IMR-90 (cell line): Measurements from ENCODE around the gene CLEC3B. TPM values are rescaled to one million over a fixed set of nuclear protein-coding genes. Genes with fewer than 3 reads are reported as not detected.

Experiments
- ATAC-seq: fragments of 200-7000 bp; cut with Tn5 transposase; 2 replicates; pipeline ENCODE4 v1.9.1; 2020; ENCODE audit warnings: low read depth, mild to moderate bottlenecking, moderate library complexity
- BruUV-seq: library from RNA; stranded (reverse); fragments of 400-500 nt; replicated peaks from 2 replicates; lab custom pipeline; 2021; lab: Mats Ljungman, UMichigan
- CTCF ChIA-PET: fragments of 300-600 bp; formaldehyde crosslinking; extraction: SDS; loops from one replicate; lab custom pipeline; 2021; ENCODE audit warnings: antibody characterized with exemption; lab: Yijun Ruan, JAX
- POLR2A ChIA-PET: fragments of 300-600 bp; sonication (Branson Sonifier 250); formaldehyde crosslinking; loops from one replicate; lab custom pipeline; 2022; ENCODE audit warnings: antibody characterized with exemption; ENCODE audit not compliant: unreplicated experiment; lab: Charles Lee
- DNase-seq: peaks from one replicate; pipeline ENCODE4 v3.0.0; 2013
- H2AFZ ChIP-seq: replicated peaks from 2 replicates; pipeline ENCODE3; 2013; ENCODE audit warnings: low read length, mild to moderate bottlenecking; ENCODE audit not compliant: poor library complexity
- H2AK5ac ChIP-seq: 2 replicates; pipeline ENCODE4 v1.6.1; 2013; ENCODE audit warnings: low read depth, low read length, inconsistent platforms
- H2AK9ac ChIP-seq: replicated peaks from 2 replicates; pipeline ENCODE3; 2013; ENCODE audit warnings: mild to moderate bottlenecking, low read depth, low read length, moderate library complexity; ENCODE audit not compliant: poor library complexity
- H2BK120ac ChIP-seq: 2 replicates; pipeline ENCODE4 v1.6.1; 2013; ENCODE audit warnings: low read depth, low read length, inconsistent platforms
- H2BK15ac ChIP-seq: 3 replicates; pipeline ENCODE4 v1.6.1; 2013; ENCODE audit warnings: low read depth, low read length, inconsistent platforms
- H2BK20ac ChIP-seq: 2 replicates; pipeline ENCODE4 v1.6.1; 2013; ENCODE audit warnings: low read depth, mild to moderate bottlenecking, inconsistent platforms, low read length, moderate library complexity
- H2BK5ac ChIP-seq: 2 replicates; pipeline ENCODE4 v1.6.1; 2013; ENCODE audit warnings: mild to moderate bottlenecking, low read depth, low read length, inconsistent platforms; ENCODE audit not compliant: poor library complexity, severe bottlenecking
- H3K14ac ChIP-seq: replicated peaks from 2 replicates; pipeline ENCODE4 v1.6.1; 2013; ENCODE audit warnings: low read depth, low read length, inconsistent platforms
- H3K18ac ChIP-seq: 2 replicates; pipeline ENCODE4 v1.6.1; 2013; ENCODE audit warnings: low read depth, low read length, control low read depth
- H3K23ac ChIP-seq: 2 replicates; pipeline ENCODE4 v1.6.1; 2013; ENCODE audit warnings: low read depth, low read length, inconsistent platforms
- H3K27ac ChIP-seq: 2 replicates; pipeline ENCODE4 v1.5.1; 2013; ENCODE audit warnings: mild to moderate bottlenecking, control low read depth, low read length; ENCODE audit not compliant: insufficient read depth
- H3K27me3 ChIP-seq: 2 replicates; pipeline ENCODE4 v1.6.1; 2013; ENCODE audit warnings: low read length; ENCODE audit not compliant: control insufficient read depth, insufficient read depth
- H3K36me3 ChIP-seq: 2 replicates; pipeline ENCODE4 v1.6.1; 2013; ENCODE audit warnings: low read length, mixed read lengths; ENCODE audit not compliant: control insufficient read depth, insufficient read depth
- H3K4ac ChIP-seq: 2 replicates; pipeline ENCODE4 v1.6.1; 2013; ENCODE audit warnings: low read depth, low read length, inconsistent platforms
- H3K4me1 ChIP-seq: 2 replicates; pipeline ENCODE4 v1.6.1; 2013; ENCODE audit warnings: low read length, mixed read lengths; ENCODE audit not compliant: control insufficient read depth, insufficient read depth
- H3K4me2 ChIP-seq: 2 replicates; pipeline ENCODE4 v1.6.1; 2013; ENCODE audit warnings: low read depth, mild to moderate bottlenecking, control low read depth, low read length, moderate library complexity
- H3K4me3 ChIP-seq: 2 replicates; pipeline ENCODE4 v1.5.1; 2013; ENCODE audit warnings: low read depth, mild to moderate bottlenecking, control low read depth, low read length, moderate library complexity; ENCODE audit not compliant: insufficient read depth
- H3K56ac ChIP-seq: 2 replicates; pipeline ENCODE4 v1.6.1; 2013; ENCODE audit warnings: low read length, inconsistent platforms; ENCODE audit not compliant: insufficient read depth; ENCODE audit errors: extremely low read depth
- H3K79me1 ChIP-seq, 2 experiments: 2 replicates each; pipeline ENCODE4 v1.6.1; 2013; ENCODE audit warnings: low read length in 2 of 2, inconsistent platforms in 1 of 2, low read depth in 1 of 2
- H3K9ac ChIP-seq: 2 replicates; pipeline ENCODE4 v1.6.1; 2013; ENCODE audit warnings: low read depth, low read length, control low read depth
- H3K9me1 ChIP-seq: 2 replicates; pipeline ENCODE4 v1.6.1; 2013; ENCODE audit warnings: low read length, inconsistent platforms; ENCODE audit not compliant: insufficient read depth
- H3K9me3 ChIP-seq: 2 replicates; pipeline ENCODE4 v1.6.1; 2013; ENCODE audit warnings: low read length; ENCODE audit not compliant: control insufficient read depth, insufficient read depth
- H4K20me1 ChIP-seq: 2 replicates; pipeline ENCODE4 v1.6.1; 2013; ENCODE audit warnings: low read length, inconsistent platforms; ENCODE audit not compliant: insufficient read depth
- H4K5ac ChIP-seq: 2 replicates; pipeline ENCODE4 v1.6.1; 2013; ENCODE audit warnings: mild to moderate bottlenecking, low read depth, low read length, control low read depth
- H4K8ac ChIP-seq, 2 experiments: 2 replicates each; pipeline ENCODE4 v1.6.1; 2013; ENCODE audit warnings: low read depth in 2 of 2, low read length in 2 of 2, control low read depth in 1 of 2, inconsistent platforms in 1 of 2
- H4K91ac ChIP-seq: 2 replicates; pipeline ENCODE4 v1.6.1; 2013; ENCODE audit warnings: low read depth, low read length, inconsistent platforms; ENCODE audit not compliant: insufficient read depth
- BHLHE40 ChIP-seq: fragments of 150-350 bp; IDR thresholded peaks from 2 replicates; pipeline ENCODE4 v1.6.1; 2016; ENCODE audit warnings: mild to moderate bottlenecking, low read depth, low read length
- CEBPB ChIP-seq: IDR thresholded peaks from 2 replicates; pipeline ENCODE4 v1.6.1; 2012; ENCODE audit warnings: low read depth, low read length, improper control_type of control experiment
- CHD1 ChIP-seq: IDR thresholded peaks from 2 replicates; pipeline ENCODE4 v1.6.1; 2012; ENCODE audit warnings: low read depth, low read length, improper control_type of control experiment
- CTCF ChIP-seq: conservative IDR thresholded peaks from 2 replicates; pipeline ENCODE4 v1.5.1; 2012; ENCODE audit warnings: mild to moderate bottlenecking, low read depth, low read length, improper control_type of control experiment
- ELK1 ChIP-seq: fragments of 150-350 bp; IDR thresholded peaks from 2 replicates; pipeline ENCODE4 v1.6.1; 2016; ENCODE audit warnings: low read depth, mild to moderate bottlenecking, low read length, moderate library complexity, borderline replicate concordance
- FOS ChIP-seq: fragments of 150-350 bp; IDR thresholded peaks from 2 replicates; pipeline ENCODE4 v1.6.1; 2016; ENCODE audit warnings: low read depth, low read length
- MAFK ChIP-seq: IDR thresholded peaks from 2 replicates; pipeline ENCODE4 v1.6.1; 2012; ENCODE audit warnings: low read depth, low read length, improper control_type of control experiment
- MXI1 ChIP-seq: IDR thresholded peaks from 2 replicates; pipeline ENCODE4 v1.6.1; 2012; ENCODE audit warnings: low read depth, mild to moderate bottlenecking, low read length, moderate library complexity, borderline replicate concordance
- NFE2L2 ChIP-seq: fragments of 150-350 bp; IDR thresholded peaks from 2 replicates; pipeline ENCODE4 v1.6.1; 2016; ENCODE audit warnings: low read depth, mild to moderate bottlenecking, low read length
- POLR2A ChIP-seq: IDR thresholded peaks from 2 replicates; pipeline ENCODE4 v1.6.1; 2012; ENCODE audit warnings: mild to moderate bottlenecking, low read depth, low read length
- RCOR1 ChIP-seq: IDR thresholded peaks from 2 replicates; pipeline ENCODE4 v1.6.1; 2012; ENCODE audit warnings: mild to moderate bottlenecking, low read length, improper control_type of control experiment; ENCODE audit not compliant: insufficient replicate concordance
- RFX5 ChIP-seq: IDR thresholded peaks from 2 replicates; pipeline ENCODE4 v1.8.0; 2012; ENCODE audit warnings: low read depth, mild to moderate bottlenecking, low read length, moderate library complexity
- SMC3 ChIP-seq: fragments of 150-350 bp; IDR thresholded peaks from 2 replicates; pipeline ENCODE4 v1.6.1; 2016; ENCODE audit warnings: low read depth, mild to moderate bottlenecking, antibody characterized with exemption, low read length, moderate library complexity
- USF2 ChIP-seq: fragments of 150-350 bp; IDR thresholded peaks from 2 replicates; pipeline ENCODE4 v1.6.1; 2017; ENCODE audit warnings: mild to moderate bottlenecking, antibody characterized with exemption, low read length, low read depth
- WGBS, 2 experiments: methylation state at CpG; one replicate each; pipeline versions ENCODE4 v1.1.5 to v1.1.7; 2013; ENCODE audit warnings: missing lambda C conversion rate in 2 of 2; ENCODE audit not compliant: insufficient read length in 1 of 2; ENCODE audit errors: extremely low coverage in 2 of 2; 5-methylcytosine and 5-hydroxymethylcytosine counted together
- dilution Hi-C: fragments of 300-500 bp; cut with HindIII; formaldehyde crosslinking; loops from one replicate; pipeline ENCODE4 v1.14.3; 2018; ENCODE audit warnings: low sequenced_read_pairs; ENCODE audit not compliant: unreplicated experiment
- in situ Hi-C: fragments of 300-500 bp; cut with MboI; formaldehyde crosslinking; loops from 3 replicates; pipeline ENCODE4 v1.14.3; 2019; ENCODE audit warnings: low sequenced_read_pairs, inconsistent platforms, mixed read lengths
- intact Hi-C: fragments of 100-400 bp; cut with micrococcal nuclease; formaldehyde crosslinking; loops from 2 replicates; pipeline ENCODE4 v1.10.0; 2022
- polyA plus RNA-seq, 3 experiments: library from polyadenylated mRNA; depleted of rRNA; stranded (reverse); fragments of >200 nt; gene quantifications; 2 replicates each; pipeline ENCODE4 v1.2.3, GENCODE V29; 2012; ENCODE audit warnings: low replicate concordance in 1 of 3
- total RNA-seq: library from RNA; depleted of rRNA; stranded (reverse); fragments of >200 nt; gene quantifications from 2 replicates; pipeline ENCODE4 v1.2.3, GENCODE V29; 2012

CLEC3B gene
- total and polyA plus RNA-seq, 2 of the 4 experiments (the other 2 are of a cell fraction) = 3.6 to 13.2 TPM

GRCh38 chr3:45027441-45027840, 1.3 kb downstream of the CLEC3B start:
- DNase-seq = no peak
- TF ChIP-seq MAFK = no peak
- no peak for TF ChIP-seq FOS
- no peak for TF ChIP-seq POLR2A
- TF ChIP-seq SMC3 = no peak
- TF ChIP-seq NFE2L2 = no peak
- TF ChIP-seq CTCF = no peak
- no peak for TF ChIP-seq USF2
- no peak for TF ChIP-seq BHLHE40
- TF ChIP-seq RCOR1 = no peak
- no peak for TF ChIP-seq ELK1
- no peak for TF ChIP-seq CEBPB
- no peak for TF ChIP-seq RFX5
- TF ChIP-seq CHD1 = no peak
- TF ChIP-seq MXI1 = no peak
- peaks cover 12% of the 10 kb centered on the region for H3K4me1 ChIP-seq

More at GRCh38 chr3:45027441-45027840, 1.3 kb downstream of the CLEC3B start:
- Histone ChIP-seq H3K36me3 (no peaks in the 10 kb centered on the region), H3K14ac (no peak overlapping the region), H3K4ac (no peak overlapping the region), H4K5ac (no peak overlapping the region), H4K20me1 (no peaks in the 10 kb centered on the region), H2AFZ (no peak overlapping the region), H3K18ac (no peak overlapping the region), H3K9ac (no peak overlapping the region), H3K56ac (no peak overlapping the region), H2AK5ac (no peak overlapping the region), H3K79me1 (no peaks in the 10 kb centered on the region), H2BK15ac (no peak overlapping the region), H3K9me3 (no peaks in the 10 kb centered on the region), H3K9me1 (peaks cover 9% of the 10 kb centered on the region), H3K4me2 (no peak overlapping the region), H3K27me3 (no peaks in the 10 kb centered on the region), H2AK9ac (no peak overlapping the region), H2BK120ac (no peak overlapping the region), H2BK5ac (no peak overlapping the region), H3K23ac (no peak overlapping the region), H4K8ac (no peak overlapping the region), H3K27ac (no peak overlapping the region), H4K91ac (no peak overlapping the region), H2BK20ac (no peak overlapping the region), H3K4me3 (no peak overlapping the region)
- POLR2A ChIA-PET = no interaction called here
- dilution Hi-C loops = loop anchor here (25.0 kb wide), 1 partner anchor 485 kb away; no protein-coding TSS in a partner anchor
- in situ Hi-C loops = loop anchor here (25.0 kb wide), 1 partner anchor 1060 kb away; no protein-coding TSS in a partner anchor
- CTCF ChIA-PET = no interaction called here
- ATAC-seq = no peak
- BruUV-seq = no TSS peak
- intact Hi-C loops = no loop called here
- no CpG with 5 or more reads among the region's 4 CpGs for WGBS, 2 experiments
